Measurements from ENCODE around the gene UPP1.
"Not testable (repeated sequence)": the region's sequence is repeated elsewhere in the genome, so short reads cannot be mapped to it uniquely, and the experiment has no call there.

UPP1 gene

DNA sequence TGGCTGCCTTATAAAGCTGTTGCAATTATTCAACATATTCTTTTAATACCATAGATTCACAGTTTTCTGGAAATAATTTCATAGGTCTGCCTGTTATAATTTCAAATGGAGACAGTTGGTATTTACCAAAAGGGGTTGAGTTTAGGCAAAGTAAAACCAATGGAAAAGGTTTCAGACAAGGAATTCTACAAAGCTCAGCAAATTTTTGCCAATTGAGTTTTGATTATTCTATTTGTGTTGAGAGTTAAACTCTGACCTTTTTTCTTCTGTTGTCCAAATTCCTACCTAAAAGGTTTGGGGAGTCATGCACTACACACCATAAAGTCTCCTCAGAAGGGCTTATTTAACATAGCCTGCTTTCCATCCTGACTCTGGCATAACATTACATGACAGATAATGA lies 43.7 kb downstream of the UPP1 start:
- H3K4me3 ChIP-seq (replicated peaks; ENCODE audit: low read depth, low read length), result no peak overlapping the region
- no peak for DNase-seq (ENCODE audit: extremely low read depth, low read depth)
- TF ChIP-seq CTCF (IDR thresholded peaks at IDR 0.05; ENCODE audit: low read depth, low read length, missing control alignments), result no peak

DNA sequence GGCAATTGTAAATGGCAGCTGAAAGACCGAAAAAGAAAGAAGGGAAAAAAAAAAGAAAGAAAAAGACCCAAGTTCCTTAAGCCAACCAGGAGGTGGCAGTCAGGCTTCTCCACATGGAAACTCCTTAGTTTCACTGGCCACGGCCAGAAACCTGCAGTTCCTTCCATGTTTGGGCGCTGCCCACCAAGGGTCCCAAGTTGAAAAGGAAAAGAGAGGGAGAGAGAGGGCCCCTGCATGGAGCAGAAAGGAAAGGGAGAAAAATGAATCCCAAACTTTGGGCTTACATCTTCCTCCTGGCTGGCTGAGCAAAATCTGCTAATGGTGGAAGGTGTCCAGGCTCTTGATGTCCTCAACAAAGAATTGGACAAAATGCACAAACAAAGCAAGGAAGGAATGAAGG lies 50.4 kb downstream of the UPP1 start:
- DNase-seq (ENCODE audit: extremely low read depth, low read depth), result no peak
- peak; percentile 33 for TF ChIP-seq CTCF (IDR thresholded peaks at IDR 0.05; ENCODE audit: low read depth, low read length, missing control alignments)
- H3K4me3 ChIP-seq (replicated peaks; ENCODE audit: low read depth, low read length), result no peak overlapping the region

- peak; percentile 51 for DNase-seq (ENCODE audit: extremely low read depth, low read depth)
- no peak overlapping the region for H3K4me3 ChIP-seq (replicated peaks; ENCODE audit: low read depth, low read length)
- TF ChIP-seq CTCF (IDR thresholded peaks at IDR 0.05; ENCODE audit: low read depth, low read length, missing control alignments), result no peak
These were observed 51.1 kb downstream of the UPP1 start for GRCh38 chr7:48140001-48140681.

DNA sequence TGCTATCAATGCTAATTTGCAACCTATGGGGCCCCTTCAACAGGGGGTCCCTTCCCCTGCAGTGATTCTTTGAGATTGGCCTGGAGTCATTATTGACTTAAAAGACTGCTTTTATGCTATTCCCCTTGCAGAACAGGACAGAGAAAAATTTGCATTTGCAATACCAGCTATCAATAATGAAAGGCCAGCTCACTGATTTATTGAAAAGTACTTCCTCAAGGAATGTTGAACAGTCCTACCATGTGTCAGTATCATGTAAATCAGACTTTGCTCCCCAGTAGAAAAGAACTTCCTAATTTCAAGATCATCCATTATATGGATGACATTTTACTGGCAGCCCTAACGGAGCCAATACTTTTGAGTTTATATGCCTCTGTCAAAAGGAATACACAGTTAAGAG lies 52.5 kb downstream of the UPP1 start:
- DNase-seq (ENCODE audit: extremely low read depth, low read depth), result no peak
- no peak for TF ChIP-seq CTCF (IDR thresholded peaks at IDR 0.05; ENCODE audit: low read depth, low read length, missing control alignments)
- no peak overlapping the region for H3K4me3 ChIP-seq (replicated peaks; ENCODE audit: low read depth, low read length)

GRCh38 chr7:48144291-48144768 lies 55.3 kb downstream of the UPP1 start:
- no peak overlapping the region for H3K4me3 ChIP-seq (replicated peaks; ENCODE audit: low read depth, low read length)

DNA sequence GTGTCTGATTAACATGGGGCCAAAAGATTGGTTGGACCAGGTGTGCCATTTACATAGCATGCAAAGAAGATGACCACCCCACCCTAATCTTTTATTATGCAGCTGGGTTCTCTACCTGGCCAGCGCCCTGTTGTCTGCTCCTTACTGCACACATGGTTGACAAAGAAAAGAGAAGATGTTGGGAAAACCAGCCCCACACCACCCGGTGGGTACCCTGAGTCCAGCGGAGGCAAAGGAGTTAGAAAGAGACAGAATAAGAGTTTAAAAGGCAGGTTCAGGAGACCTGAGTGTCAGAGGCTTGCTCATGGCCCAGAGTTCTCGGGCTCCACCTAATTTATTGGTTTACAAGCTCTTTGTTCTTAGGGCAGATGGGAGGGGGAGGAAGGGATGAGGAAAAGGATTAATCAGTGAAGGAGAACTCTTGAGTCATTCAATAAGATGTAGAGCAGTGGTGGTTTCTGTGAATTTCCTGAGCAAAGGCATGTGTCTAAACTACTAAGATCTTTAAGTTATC lies 58.1 kb downstream of the UPP1 start:
- no peak overlapping the region for H3K4me3 ChIP-seq (replicated peaks; ENCODE audit: low read depth, low read length)
- TF ChIP-seq CTCF (IDR thresholded peaks at IDR 0.05; ENCODE audit: low read depth, low read length, missing control alignments), result no peak
- no peak for DNase-seq (ENCODE audit: extremely low read depth, low read depth)

More at GRCh38 chr7:48144291-48144768, 55.3 kb downstream of the UPP1 start:
- no peak for TF ChIP-seq CTCF (IDR thresholded peaks at IDR 0.05; ENCODE audit: low read depth, low read length, missing control alignments)
- no peak for DNase-seq (ENCODE audit: extremely low read depth, low read depth)

DNA sequence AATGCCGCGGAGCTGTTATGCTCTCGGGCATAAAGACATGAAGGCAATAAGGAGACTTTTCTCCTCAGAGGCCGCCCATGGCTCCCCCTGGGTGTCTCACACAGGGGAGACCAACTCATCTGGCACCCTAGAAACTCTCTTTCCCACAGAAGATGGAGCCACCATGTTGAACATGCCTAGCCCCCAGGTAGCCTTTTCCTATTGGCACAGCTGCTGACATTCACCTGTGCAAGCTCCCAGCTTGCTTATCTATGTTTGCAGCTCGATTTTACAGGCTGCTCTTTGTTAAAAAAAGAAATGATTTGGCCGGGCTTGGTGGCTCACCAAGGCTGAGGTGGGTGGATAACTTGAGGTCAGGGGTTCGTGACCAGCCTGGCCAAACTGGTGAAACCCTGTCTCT lies 58.6 kb downstream of the UPP1 start:
- DNase-seq (ENCODE audit: extremely low read depth, low read depth); H3K4me3 ChIP-seq (replicated peaks; ENCODE audit: low read depth, low read length): not testable (repeated sequence)

Measured in HFF-Myc (cell line).